ENCODE data around the gene DLG5.

DNA sequence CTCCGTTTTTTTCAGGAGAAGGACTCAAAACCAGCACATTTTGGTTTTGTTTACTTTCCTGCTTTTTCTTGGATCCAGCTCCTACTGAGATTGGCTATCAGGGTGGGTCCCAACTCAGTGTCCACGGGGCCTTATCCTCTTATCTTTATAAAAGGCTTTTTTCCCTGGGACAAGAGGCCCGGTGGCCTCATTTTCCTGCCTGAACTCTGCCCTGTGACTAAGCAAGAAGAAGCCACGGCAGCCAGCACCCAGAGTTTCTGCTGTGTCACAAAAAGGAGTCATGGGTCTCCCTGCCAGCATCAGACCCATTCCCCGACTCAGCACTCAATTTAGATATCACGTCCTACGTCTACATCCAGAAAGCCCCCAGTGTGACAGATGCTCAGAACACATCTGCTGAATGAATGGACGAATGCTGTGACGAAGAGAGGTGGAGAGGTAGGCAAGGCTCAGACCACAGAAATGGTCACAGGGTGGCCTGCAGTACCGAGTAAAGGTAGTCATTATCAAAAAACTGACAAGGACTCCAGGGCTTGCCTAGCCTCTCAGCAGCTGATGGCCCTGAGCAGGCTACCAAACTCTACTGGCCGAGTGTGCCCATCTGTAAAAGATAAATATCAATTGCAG, 16.7 kb downstream of the DLG5 start:
- TF ChIP-seq, protein P1, sequence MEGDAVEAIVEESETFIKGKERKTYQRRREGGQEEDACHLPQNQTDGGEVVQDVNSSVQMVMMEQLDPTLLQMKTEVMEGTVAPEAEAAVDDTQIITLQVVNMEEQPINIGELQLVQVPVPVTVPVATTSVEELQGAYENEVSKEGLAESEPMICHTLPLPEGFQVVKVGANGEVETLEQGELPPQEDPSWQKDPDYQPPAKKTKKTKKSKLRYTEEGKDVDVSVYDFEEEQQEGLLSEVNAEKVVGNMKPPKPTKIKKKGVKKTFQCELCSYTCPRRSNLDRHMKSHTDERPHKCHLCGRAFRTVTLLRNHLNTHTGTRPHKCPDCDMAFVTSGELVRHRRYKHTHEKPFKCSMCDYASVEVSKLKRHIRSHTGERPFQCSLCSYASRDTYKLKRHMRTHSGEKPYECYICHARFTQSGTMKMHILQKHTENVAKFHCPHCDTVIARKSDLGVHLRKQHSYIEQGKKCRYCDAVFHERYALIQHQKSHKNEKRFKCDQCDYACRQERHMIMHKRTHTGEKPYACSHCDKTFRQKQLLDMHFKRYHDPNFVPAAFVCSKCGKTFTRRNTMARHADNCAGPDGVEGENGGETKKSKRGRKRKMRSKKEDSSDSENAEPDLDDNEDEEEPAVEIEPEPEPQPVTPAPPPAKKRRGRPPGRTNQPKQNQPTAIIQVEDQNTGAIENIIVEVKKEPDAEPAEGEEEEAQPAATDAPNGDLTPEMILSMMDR (IDR thresholded peaks at IDR 0.05; ENCODE audit: borderline replicate concordance, extremely low read depth, low read length, poor library complexity, severe bottlenecking) = no peak
- TF ChIP-seq EZH2 (IDR thresholded peaks at IDR 0.05; ENCODE audit: borderline replicate concordance, low read depth, low read length, severe bottlenecking) = no peak
